GM23338 (cell line): ENCODE measurements around the gene ITIH4.

Experiments
- EZH2phosphoT487 ChIP-seq: fragments of 200-600 bp; sonication (generic); IDR thresholded peaks from one replicate; pipeline ENCODE4 v1.8.1; 2018; ENCODE audit warnings: antibody characterized with exemption; ENCODE audit not compliant: unreplicated experiment
- JUNB ChIP-seq: IDR thresholded peaks from one replicate; pipeline ENCODE4 v1.6.1; 2016; ENCODE audit warnings: antibody characterized with exemption; ENCODE audit not compliant: unreplicated experiment
- POLR2AphosphoS5 ChIP-seq: IDR thresholded peaks from 2 replicates; pipeline ENCODE4 v1.6.1; 2016; ENCODE audit warnings: antibody characterized with exemption, low read depth
- ZNF114 ChIP-seq: fragments of 250-450 bp; sonication (Bioruptor Pico); IDR thresholded peaks from 2 replicates; pipeline ENCODE4 v1.5.0; 2020; ENCODE audit warnings: mild to moderate bottlenecking, moderate library complexity
- TF ChIP-seq, protein P1 (sequence below), 2 experiments: fragments of 200-600 bp in 1 of 2; sonication (generic) in 1 of 2; conservative IDR thresholded peaks; 2 replicates each; pipeline versions ENCODE4 v1.5.1 to v1.6.1; 2016 to 2017; ENCODE audit warnings: antibody characterized with exemption in 2 of 2, low read depth in 2 of 2, mild to moderate bottlenecking in 2 of 2, moderate library complexity in 1 of 2

DNA sequence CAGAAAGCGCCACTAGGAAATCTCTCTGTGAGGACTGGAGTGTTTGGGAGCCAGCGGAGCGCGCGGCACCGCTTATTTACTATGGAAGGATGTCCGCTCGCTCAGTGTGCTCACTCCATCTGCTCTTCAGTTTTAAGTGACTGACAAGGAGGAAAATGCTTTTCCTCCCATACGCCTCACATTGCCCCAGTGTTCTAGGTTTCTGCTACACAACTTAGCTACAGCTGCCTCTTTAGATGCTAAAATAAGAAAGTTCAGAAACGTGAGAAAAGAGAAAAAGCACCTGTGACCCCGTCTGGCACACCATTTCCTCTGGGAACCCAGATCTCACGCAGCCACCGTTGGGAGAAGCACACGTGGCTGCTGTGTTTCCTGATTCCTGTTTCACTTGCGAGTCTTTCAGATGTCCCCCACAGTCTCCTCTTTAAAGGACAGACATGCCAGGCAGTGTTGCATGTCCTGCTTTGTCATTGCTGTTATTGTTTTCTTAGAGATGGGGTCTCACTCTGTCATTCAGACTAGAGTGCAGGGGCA lies 16.0 kb upstream of the ITIH4 start:
- TF ChIP-seq, protein P1, sequence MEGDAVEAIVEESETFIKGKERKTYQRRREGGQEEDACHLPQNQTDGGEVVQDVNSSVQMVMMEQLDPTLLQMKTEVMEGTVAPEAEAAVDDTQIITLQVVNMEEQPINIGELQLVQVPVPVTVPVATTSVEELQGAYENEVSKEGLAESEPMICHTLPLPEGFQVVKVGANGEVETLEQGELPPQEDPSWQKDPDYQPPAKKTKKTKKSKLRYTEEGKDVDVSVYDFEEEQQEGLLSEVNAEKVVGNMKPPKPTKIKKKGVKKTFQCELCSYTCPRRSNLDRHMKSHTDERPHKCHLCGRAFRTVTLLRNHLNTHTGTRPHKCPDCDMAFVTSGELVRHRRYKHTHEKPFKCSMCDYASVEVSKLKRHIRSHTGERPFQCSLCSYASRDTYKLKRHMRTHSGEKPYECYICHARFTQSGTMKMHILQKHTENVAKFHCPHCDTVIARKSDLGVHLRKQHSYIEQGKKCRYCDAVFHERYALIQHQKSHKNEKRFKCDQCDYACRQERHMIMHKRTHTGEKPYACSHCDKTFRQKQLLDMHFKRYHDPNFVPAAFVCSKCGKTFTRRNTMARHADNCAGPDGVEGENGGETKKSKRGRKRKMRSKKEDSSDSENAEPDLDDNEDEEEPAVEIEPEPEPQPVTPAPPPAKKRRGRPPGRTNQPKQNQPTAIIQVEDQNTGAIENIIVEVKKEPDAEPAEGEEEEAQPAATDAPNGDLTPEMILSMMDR (conservative IDR thresholded peaks at IDR 0.05; ENCODE audit: low read depth in 2 of 2): no peak
- TF ChIP-seq ZNF114: no peak
- TF ChIP-seq EZH2phosphoT487: no peak
- TF ChIP-seq POLR2AphosphoS5: no peak
- no peak for TF ChIP-seq JUNB
